HepG2 (cell line): ENCODE measurements around the gene ENTHD1. TPM values are rescaled to one million over a fixed set of nuclear protein-coding genes. Genes with fewer than 3 reads are reported as not detected.

ENCODE experiments used
- ATAC-seq: fragments of 200-7000 bp; cut with Tn5 transposase; 3 replicates; pipeline ENCODE4 v1.9.1; 2020; ENCODE audit warnings: mild to moderate bottlenecking, moderate library complexity
- BruUV-seq: library from RNA; stranded (reverse); fragments of 400-500 nt; replicated peaks from 2 replicates; lab custom pipeline; 2021; lab: Mats Ljungman, UMichigan
- CTCF ChIA-PET: fragments of 300-600 bp; formaldehyde crosslinking; extraction: SDS; loops from one replicate; lab custom pipeline; 2021; ENCODE audit warnings: low total read pairs, inconsistent platforms, low intra/inter-chr PET ratio; lab: Yijun Ruan, JAX
- POLR2A ChIA-PET: fragments of 350-600 bp; sonication (Branson Sonifier 250); formaldehyde crosslinking; loops from one replicate; lab custom pipeline; 2020; ENCODE audit warnings: antibody characterized with exemption, inconsistent platforms; lab: Yijun Ruan, JAX
- DNase-seq: peaks from one replicate; pipeline ENCODE4 v3.0.0-alpha.2; 2015; ENCODE audit warnings: low spot score
- FAIRE-seq: peaks from 3 replicates; lab custom pipeline; 2011; peaks lifted over from hg19 to GRCh38; lab: Jason Lieb, UNC
- H2AFZ ChIP-seq: one replicate; pipeline ENCODE4 v1.6.1; 2011; ENCODE audit warnings: low read length, inconsistent platforms
- H3K27ac ChIP-seq: fragments of 300-600 bp; 3 replicates; pipeline ENCODE4 v1.8.0; 2011; ENCODE audit warnings: mixed run types, mild to moderate bottlenecking, mixed read lengths, low read length, inconsistent platforms; ENCODE audit not compliant: insufficient read depth; ENCODE audit errors: extremely low read length
- H3K27me3 ChIP-seq, 2 experiments: fragments of 200-600 bp in 1 of 2; 2 replicates in 1 of 2; 3 replicates in 1 of 2; pipeline versions ENCODE4 v1.6.0 to v1.8.0; 2011; ENCODE audit warnings: low read length in 2 of 2, mild to moderate bottlenecking in 2 of 2, moderate library complexity in 2 of 2, inconsistent platforms in 1 of 2; ENCODE audit not compliant: insufficient read depth in 2 of 2, control insufficient read depth in 1 of 2
- H3K36me3 ChIP-seq, 2 experiments: fragments of 200-600 bp in 1 of 2; replicated peaks in 1 of 2; 2 replicates in 1 of 2; 3 replicates in 1 of 2; pipeline versions ENCODE4 v1.5.1 to v1.8.0; 2011; ENCODE audit warnings: low read length in 2 of 2, inconsistent platforms in 1 of 2; ENCODE audit not compliant: insufficient read depth in 2 of 2, control insufficient read depth in 1 of 2
- H3K4me1 ChIP-seq: 2 replicates; pipeline ENCODE4 v1.5.1; 2012; ENCODE audit warnings: low read length, inconsistent platforms; ENCODE audit not compliant: insufficient read depth
- H3K4me2 ChIP-seq: 2 replicates; pipeline ENCODE4 v1.6.0; 2011; ENCODE audit warnings: low read depth, low read length, inconsistent platforms
- H3K4me3 ChIP-seq, 3 experiments: fragments of 200-600 bp in 1 of 3; sonication (generic), shearing (Covaris generic) in 1 of 3; replicated peaks in 1 of 3; 2 replicates each; pipeline ENCODE4 v1.5.1; 2011 to 2016; ENCODE audit warnings: low read length in 3 of 3, inconsistent platforms in 2 of 3, low read depth in 2 of 3, mild to moderate bottlenecking in 2 of 3, control low read depth in 1 of 3, mixed read lengths in 1 of 3; ENCODE audit not compliant: insufficient read depth in 1 of 3
- H3K79me2 ChIP-seq: one replicate; pipeline ENCODE4 v1.6.1; 2011; ENCODE audit warnings: low read length, inconsistent platforms; ENCODE audit not compliant: insufficient read depth
- H3K9ac ChIP-seq: 2 replicates; pipeline ENCODE4 v1.6.0; 2011; ENCODE audit warnings: mild to moderate bottlenecking, low read depth, low read length, inconsistent platforms; ENCODE audit not compliant: insufficient read depth
- H3K9me3 ChIP-seq: 2 replicates; pipeline ENCODE4 v1.5.1; 2012; ENCODE audit warnings: mild to moderate bottlenecking, low read length
- H4K20me1 ChIP-seq: 2 replicates; pipeline ENCODE4 v1.6.0; 2011; ENCODE audit warnings: inconsistent platforms, mild to moderate bottlenecking, low read length, moderate library complexity; ENCODE audit not compliant: insufficient read depth
- AGO1 ChIP-seq: fragments of 200-400 bp; formaldehyde crosslinking; IDR thresholded peaks from 2 replicates; pipeline ENCODE4 v1.6.1; 2017; ENCODE audit warnings: mild to moderate bottlenecking, low read depth, low read length, moderate library complexity; ENCODE audit not compliant: poor library complexity, severe bottlenecking
- ARHGAP35 ChIP-seq: sonication (generic); formaldehyde crosslinking; IDR thresholded peaks from 2 replicates; pipeline ENCODE4 v1.9.0; 2022; ENCODE audit warnings: mild to moderate bottlenecking, inconsistent platforms, moderate library complexity, missing genetic modification reagents, borderline replicate concordance
- FUBP1 ChIP-seq: sonication (generic); formaldehyde crosslinking; IDR thresholded peaks from 2 replicates; pipeline ENCODE4 v1.5.1; 2020; ENCODE audit warnings: missing genetic modification reagents, mild to moderate bottlenecking, borderline replicate concordance
- HMGXB3 ChIP-seq: sonication (generic); formaldehyde crosslinking; IDR thresholded peaks from 2 replicates; pipeline ENCODE4 v1.4.0; 2020; ENCODE audit warnings: missing genetic modification reagents, borderline replicate concordance
- JUND ChIP-seq: sonication (generic); formaldehyde crosslinking; IDR thresholded peaks from 2 replicates; pipeline ENCODE4 v1.8.0; 2022; ENCODE audit warnings: mild to moderate bottlenecking, missing genetic modification reagents
- POLR2AphosphoS2 ChIP-seq: IDR thresholded peaks from 2 replicates; pipeline ENCODE4 v1.6.1; 2011; ENCODE audit warnings: low read depth, low read length, improper control_type of control experiment
- POLR2G ChIP-seq: fragments of 200-400 bp; formaldehyde crosslinking; IDR thresholded peaks from 2 replicates; pipeline ENCODE4 v1.6.1; 2018; ENCODE audit warnings: mild to moderate bottlenecking, low read depth, low read length, moderate library complexity
- SALL2 ChIP-seq: sonication (generic); formaldehyde crosslinking; IDR thresholded peaks from 2 replicates; pipeline ENCODE4 v1.8.1; 2023; ENCODE audit warnings: mild to moderate bottlenecking, missing genetic modification reagents, inconsistent platforms
- SP1 ChIP-seq, 2 experiments: fragments of 450-650 bp in 1 of 2; sonication (generic) in 1 of 2; formaldehyde crosslinking in 1 of 2; IDR thresholded peaks; 2 replicates each; pipeline versions ENCODE4 v1.4.0 to v1.6.1; 2016 to 2020; ENCODE audit warnings: missing genetic modification reagents in 1 of 2
- TP53 ChIP-seq: sonication (generic); formaldehyde crosslinking; conservative IDR thresholded peaks from 2 replicates; pipeline ENCODE4 v1.4.0; 2020; ENCODE audit warnings: missing genetic modification reagents
- WGBS: methylation state at CpG from one replicate; pipeline ENCODE4 v1.1.6; 2017; ENCODE audit warnings: low lambda C conversion rate; 5-methylcytosine and 5-hydroxymethylcytosine counted together
- in situ Hi-C: cut with HindIII; loops from 2 replicates; pipeline ENCODE4 v1.10.0; 2017; ENCODE audit warnings: low pct_unique_long_range_greater_than_20kb; ENCODE audit not compliant: extremely low pct_ligation_motif_present
- intact Hi-C: fragments of 100-400 bp; cut with micrococcal nuclease; formaldehyde crosslinking; loops from one replicate; pipeline ENCODE4 v1.10.0; 2022; ENCODE audit not compliant: unreplicated experiment
- polyA plus RNA-seq, 8 experiments: library from polyadenylated mRNA; depleted of rRNA in 3 of 8; stranded (reverse) in 7 of 8; unstranded in 1 of 8; fragments of >200 nt; fragmentation: Illumina TruSeq in 4 of 8; extraction: Trizol in 4 of 8; gene quantifications; 2 replicates each; pipeline versions ENCODE4 v1.2.1 to v1.2.3, GENCODE V29; 2011 to 2016; ENCODE audit warnings: low read depth in 4 of 8, missing spikeins in 1 of 8, mixed read lengths in 1 of 8; ENCODE audit not compliant: insufficient read depth in 1 of 8
- total RNA-seq, 5 experiments: library from RNA; depleted of rRNA; stranded (reverse); fragments of >200 nt; fragmentation: Illumina TruSeq; extraction: Trizol; gene quantifications; 2 replicates each; pipeline ENCODE4 v1.2.3, GENCODE V29; 2016; ENCODE audit warnings: low read depth in 1 of 5

Gene ENTHD1
- total and polyA plus RNA-seq, 2 of the 13 experiments (the other 11 are each of a cell fraction or from before 2014, with no cell fraction given) = not detected

DNA sequence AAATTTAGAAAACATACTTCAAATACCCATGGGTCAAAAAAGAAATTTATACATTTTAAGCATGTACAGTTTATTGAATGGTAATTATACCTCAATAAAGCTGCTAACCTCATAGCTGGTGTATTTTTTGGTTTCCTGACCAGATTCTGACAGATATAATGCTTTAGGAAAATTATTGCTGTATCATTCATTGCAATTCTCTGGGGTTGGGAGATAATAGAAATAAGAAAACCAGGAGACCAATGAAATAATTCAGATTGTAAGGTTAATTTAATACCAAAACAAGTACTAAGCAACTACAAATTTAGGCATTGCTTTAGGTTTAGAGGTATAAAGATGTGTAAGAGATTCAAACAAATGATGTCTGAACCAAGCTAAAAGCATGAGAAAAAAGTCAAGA, 120.1 kb downstream of the ENTHD1 start:
- no peaks in the 10 kb centered on the region for H3K4me1 ChIP-seq
- H3K27me3 ChIP-seq = no peaks in the 10 kb centered on the region
- no peak overlapping the region for H2AFZ ChIP-seq
- no peak overlapping the region for H3K4me2 ChIP-seq
- in situ Hi-C loops (loop anchor here (10.0 kb wide), 1 partner anchor 59 kb away; no protein-coding TSS in a partner anchor), intact Hi-C loops (no loop called here)
- ChIA-PET POLR2A (no interaction called here), CTCF (no interaction called here)
- H3K36me3 ChIP-seq = no peaks in the 10 kb centered on the region
- no peaks in the 10 kb centered on the region for H3K9me3 ChIP-seq
- no peak for ATAC-seq
- FAIRE-seq = no peak
- no peak for DNase-seq
- BruUV-seq = no TSS peak
- H3K79me2 ChIP-seq = no peaks in the 10 kb centered on the region
- no peak overlapping the region for H3K9ac ChIP-seq
- H4K20me1 ChIP-seq = no peaks in the 10 kb centered on the region
- no peak overlapping the region for H3K4me3 ChIP-seq
- TF ChIP-seq HMGXB3 (CRISPR knock-in tag) = no peak
- no peak for TF ChIP-seq SALL2
- H3K27ac ChIP-seq = no peak overlapping the region

DNA sequence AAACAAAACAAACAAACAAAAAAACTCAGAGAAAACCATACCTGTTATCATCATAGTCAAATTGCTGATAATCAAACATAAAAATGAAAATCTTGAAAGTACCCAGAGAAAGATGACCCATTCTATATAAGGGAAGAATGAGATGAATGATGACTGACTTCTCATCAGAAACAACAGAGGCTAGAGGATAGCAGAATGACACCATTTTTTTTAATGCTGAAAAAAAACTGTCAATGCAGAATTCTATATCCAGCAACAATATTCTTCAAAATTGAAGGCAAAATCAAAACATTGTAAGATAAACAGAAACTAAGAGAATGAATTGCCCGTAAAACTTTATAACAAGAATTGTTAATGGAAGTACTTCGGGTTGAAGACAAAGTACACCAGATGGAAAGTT, 122.1 kb downstream of the ENTHD1 start:
- Histone ChIP-seq H3K4me2 (no peak overlapping the region), H3K27ac (no peak overlapping the region), H3K27me3 (no peaks in the 10 kb centered on the region), H3K9me3 (no peaks in the 10 kb centered on the region), H3K36me3 (no peaks in the 10 kb centered on the region), H4K20me1 (no peaks in the 10 kb centered on the region), H2AFZ (no peak overlapping the region), H3K79me2 (no peaks in the 10 kb centered on the region), H3K4me1 (no peaks in the 10 kb centered on the region), H3K9ac (no peak overlapping the region), H3K4me3 (no peak overlapping the region)
- intact Hi-C loops = no loop called here
- DNase-seq (no peak), ATAC-seq (no peak), FAIRE-seq (no peak)
- CTCF ChIA-PET = no interaction called here
- in situ Hi-C loops = loop anchor here (10.0 kb wide), 1 partner anchor 57 kb away; no protein-coding TSS in a partner anchor
- BruUV-seq = no TSS peak
- POLR2A ChIA-PET = no interaction called here
- 23% methylated on average over 2 of the region's 2 CpGs for WGBS
- TF ChIP-seq AGO1 (no peak), SP1 (IDR thresholded peaks at IDR 0.05) (no peak), SP1 (CRISPR knock-in tag; IDR thresholded peaks at IDR 0.05) (no peak), JUND (CRISPR knock-in tag) (no peak), TP53 (CRISPR knock-in tag) (no peak), POLR2AphosphoS2 (no peak), FUBP1 (CRISPR knock-in tag) (no peak), POLR2G (no peak), ARHGAP35 (CRISPR knock-in tag) (no peak)
